SU-DHL-6 (cell line): ENCODE measurements around the gene WASL.

Source experiments
- H2AFZ ChIP-seq: fragments of 200-600 bp; sonication (generic); 2 replicates; pipeline ENCODE4 v1.6.1; 2014; ENCODE audit warnings: low read depth, mild to moderate bottlenecking, moderate library complexity, mixed read lengths, antibody characterized with exemption, low read length; ENCODE audit not compliant: severe bottlenecking
- H3F3A ChIP-seq: fragments of 200-600 bp; shearing (Covaris generic); 2 replicates; pipeline ENCODE4 v1.6.0; 2016; ENCODE audit warnings: antibody characterized with exemption, mild to moderate bottlenecking; ENCODE audit not compliant: insufficient read depth
- H3K27ac ChIP-seq: fragments of 200-600 bp; sonication (generic); 2 replicates; pipeline ENCODE4 v1.5.1; 2016; ENCODE audit warnings: low read depth, mild to moderate bottlenecking, low read length, moderate library complexity, mixed read lengths
- H3K27me3 ChIP-seq: fragments of 200-600 bp; sonication (generic), shearing (Covaris generic); 2 replicates; pipeline ENCODE4 v1.6.0; 2014; ENCODE audit warnings: mild to moderate bottlenecking, low read length
- H3K36me3 ChIP-seq: fragments of 200-600 bp; sonication (generic); 2 replicates; pipeline ENCODE4 v1.6.1; 2014; ENCODE audit warnings: mild to moderate bottlenecking, low read length, mixed read lengths
- H3K4me2 ChIP-seq: fragments of 300-600, 200-600 bp; shearing (Covaris generic), sonication (generic); 2 replicates; pipeline ENCODE4 v1.6.0; 2014; ENCODE audit warnings: low read length, low read depth, mild to moderate bottlenecking; ENCODE audit not compliant: poor library complexity, severe bottlenecking
- H3K4me3 ChIP-seq: fragments of 200-600 bp; sonication (generic); 2 replicates; pipeline ENCODE4 v1.5.1; 2014; ENCODE audit warnings: antibody characterized with exemption, low read length, mild to moderate bottlenecking, mixed read lengths; ENCODE audit not compliant: insufficient read depth, poor library complexity, severe bottlenecking
- H3K79me2 ChIP-seq: fragments of 200-600 bp; sonication (generic); 2 replicates; pipeline ENCODE4 v1.6.1; 2014; ENCODE audit warnings: mild to moderate bottlenecking, low read length, moderate library complexity; ENCODE audit not compliant: insufficient read depth
- H3K9ac ChIP-seq: fragments of 200-600 bp; sonication (generic); 2 replicates; pipeline ENCODE4 v1.7.0; 2014; ENCODE audit warnings: mild to moderate bottlenecking, low read length
- H3K9me2 ChIP-seq: fragments of 200-600 bp; sonication (generic); replicated peaks from 2 replicates; pipeline ENCODE4 v1.6.1; 2014; ENCODE audit warnings: low read length; ENCODE audit not compliant: insufficient read depth
- H3K9me3 ChIP-seq: fragments of 200-600 bp; sonication (generic); 2 replicates; pipeline ENCODE4 v1.6.1; 2014; ENCODE audit warnings: low read length, mixed read lengths; ENCODE audit not compliant: insufficient read depth
- H4K20me1 ChIP-seq: fragments of 200-600 bp; sonication (generic); 2 replicates; pipeline ENCODE4 v1.6.1; 2014; ENCODE audit warnings: low read depth, mild to moderate bottlenecking, antibody characterized with exemption, low read length, moderate library complexity, mixed read lengths
- CTCF ChIP-seq: fragments of 200-600 bp; sonication (generic); IDR thresholded peaks from one replicate; pipeline ENCODE4 v1.5.1; 2017; ENCODE audit warnings: antibody characterized with exemption, mild to moderate bottlenecking, low read length, moderate library complexity; ENCODE audit not compliant: insufficient read depth, poor library complexity, severe bottlenecking
- EZH2phosphoT487 ChIP-seq: fragments of 200-600 bp; sonication (generic), shearing (Covaris generic); conservative IDR thresholded peaks from 2 replicates; pipeline ENCODE4 v1.6.1; 2018; ENCODE audit warnings: mild to moderate bottlenecking, antibody characterized with exemption, low read length, moderate library complexity, mixed read lengths

Gene WASL

GRCh38 chr7:123732413-123733091, 16.3 kb downstream of the WASL start:
- H3F3A ChIP-seq, result no peaks in the 10 kb centered on the region
- no peak overlapping the region for H3K4me3 ChIP-seq
- H4K20me1 ChIP-seq, result 0 out of 2 replicates have a peak, but pooled peaks cover 19% of the 10 kb centered on the region
- no peaks in the 10 kb centered on the region for H3K27me3 ChIP-seq
- no peak overlapping the region for H3K9ac ChIP-seq
- H3K9me2 ChIP-seq, result no peaks in the 10 kb centered on the region
- H3K9me3 ChIP-seq, result no peaks in the 10 kb centered on the region
- no peak overlapping the region for H3K27ac ChIP-seq
- H3K4me2 ChIP-seq, result no peak overlapping the region
- H3K36me3 ChIP-seq, result no peaks in the 10 kb centered on the region
- peaks cover 88% of the 10 kb centered on the region for H3K79me2 ChIP-seq
- no peak overlapping the region for H2AFZ ChIP-seq
- TF ChIP-seq EZH2phosphoT487 (no peak), CTCF (no peak)

- Histone ChIP-seq H4K20me1 (peaks cover 27% of the 10 kb centered on the region; the same call in 1 of the 2 replicates), H3F3A (0 out of 2 replicates have a peak, but pooled peaks cover 6% of the 10 kb centered on the region), H3K9me2 (no peaks in the 10 kb centered on the region), H3K27ac (no peak overlapping the region), H3K4me3 (no peak overlapping the region), H3K4me2 (no peak overlapping the region), H3K79me2 (peaks cover 85% of the 10 kb centered on the region), H2AFZ (no peak overlapping the region), H3K9ac (no peak overlapping the region), H3K36me3 (no peaks in the 10 kb centered on the region), H3K9me3 (no peaks in the 10 kb centered on the region), H3K27me3 (no peaks in the 10 kb centered on the region)
- TF ChIP-seq EZH2phosphoT487, result no peak
- no peak for TF ChIP-seq CTCF
These were observed 19.6 kb downstream of the WASL start for GRCh38 chr7:123729218-123729578.

GRCh38 chr7:123727071-123727837, 21.5 kb downstream of the WASL start:
- Histone ChIP-seq H3K9ac (no peak overlapping the region), H3K9me2 (no peaks in the 10 kb centered on the region), H3F3A (0 out of 2 replicates have a peak, but pooled peaks cover 6% of the 10 kb centered on the region), H3K4me3 (no peak overlapping the region), H3K9me3 (no peaks in the 10 kb centered on the region), H3K4me2 (no peak overlapping the region), H3K79me2 (peaks cover 84% of the 10 kb centered on the region), H2AFZ (no peak overlapping the region), H3K27ac (no peak overlapping the region), H3K27me3 (no peaks in the 10 kb centered on the region), H4K20me1 (peaks cover 27% of the 10 kb centered on the region; the same call in 1 of the 2 replicates), H3K36me3 (no peaks in the 10 kb centered on the region)
- TF ChIP-seq CTCF (no peak), EZH2phosphoT487 (no peak)
